Measurements from ENCODE around the gene TIMM13.
"Not testable (repeated sequence)": the region's sequence is repeated elsewhere in the genome, so short reads cannot be mapped to it uniquely, and the experiment has no call there.

Gene TIMM13

DNA sequence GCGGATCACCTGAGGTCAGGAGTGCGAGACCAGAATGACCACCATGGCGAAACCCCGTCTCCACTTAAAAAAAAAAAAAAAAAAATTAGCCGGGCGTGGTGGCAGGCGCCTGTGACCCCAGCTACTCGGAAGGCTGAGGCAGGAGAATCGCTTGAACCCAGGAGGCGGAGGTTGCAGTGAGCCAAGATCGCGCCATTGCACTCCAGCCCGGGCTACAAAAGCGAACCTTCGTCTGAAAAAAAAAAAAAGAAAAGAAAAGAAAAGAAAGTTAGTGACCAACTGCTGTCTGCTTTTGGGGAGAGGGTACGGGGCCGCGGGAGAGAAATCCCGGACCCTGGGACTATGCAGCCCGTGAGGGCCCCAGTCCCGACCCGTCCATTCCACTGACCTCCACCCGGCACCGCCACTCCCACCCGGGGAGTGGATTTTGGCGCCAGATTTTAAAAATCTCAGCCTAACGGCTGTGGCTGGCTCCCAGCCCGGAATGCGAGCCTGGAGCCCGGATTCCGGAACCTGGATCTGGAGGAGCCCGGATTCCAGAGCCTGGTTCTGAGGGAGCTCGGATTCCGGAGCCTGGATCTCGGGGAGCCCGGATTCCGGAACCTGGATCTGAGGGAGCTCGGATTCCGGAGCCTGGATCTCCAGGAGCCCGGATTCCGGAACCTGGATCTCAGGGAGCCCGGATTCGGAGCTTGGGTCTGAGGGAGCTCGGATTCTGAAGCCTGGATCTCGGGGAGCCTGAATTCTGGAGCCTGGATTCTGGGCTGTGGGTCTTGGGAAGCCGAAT lies 35.4 kb upstream of the TIMM13 start:
- Histone ChIP-seq H3K4me3 (ENCODE audit: low read depth, low read length) (peak overlapping the region; percentile 62), H3K27me3 (ENCODE audit: control insufficient read depth, insufficient read depth, low read length) (no peaks in the 10 kb centered on the region), H3K9me3 (ENCODE audit: control insufficient read depth, insufficient read depth, low read length) (no peaks in the 10 kb centered on the region), H3K36me3 (ENCODE audit: control insufficient read depth, insufficient read depth, low read length) (no peaks in the 10 kb centered on the region), H3K4me1 (ENCODE audit: control insufficient read depth, insufficient read depth, low read length) (no peaks in the 10 kb centered on the region), H3K9ac (ENCODE audit: low read depth, low read length) (no peak overlapping the region)

DNA sequence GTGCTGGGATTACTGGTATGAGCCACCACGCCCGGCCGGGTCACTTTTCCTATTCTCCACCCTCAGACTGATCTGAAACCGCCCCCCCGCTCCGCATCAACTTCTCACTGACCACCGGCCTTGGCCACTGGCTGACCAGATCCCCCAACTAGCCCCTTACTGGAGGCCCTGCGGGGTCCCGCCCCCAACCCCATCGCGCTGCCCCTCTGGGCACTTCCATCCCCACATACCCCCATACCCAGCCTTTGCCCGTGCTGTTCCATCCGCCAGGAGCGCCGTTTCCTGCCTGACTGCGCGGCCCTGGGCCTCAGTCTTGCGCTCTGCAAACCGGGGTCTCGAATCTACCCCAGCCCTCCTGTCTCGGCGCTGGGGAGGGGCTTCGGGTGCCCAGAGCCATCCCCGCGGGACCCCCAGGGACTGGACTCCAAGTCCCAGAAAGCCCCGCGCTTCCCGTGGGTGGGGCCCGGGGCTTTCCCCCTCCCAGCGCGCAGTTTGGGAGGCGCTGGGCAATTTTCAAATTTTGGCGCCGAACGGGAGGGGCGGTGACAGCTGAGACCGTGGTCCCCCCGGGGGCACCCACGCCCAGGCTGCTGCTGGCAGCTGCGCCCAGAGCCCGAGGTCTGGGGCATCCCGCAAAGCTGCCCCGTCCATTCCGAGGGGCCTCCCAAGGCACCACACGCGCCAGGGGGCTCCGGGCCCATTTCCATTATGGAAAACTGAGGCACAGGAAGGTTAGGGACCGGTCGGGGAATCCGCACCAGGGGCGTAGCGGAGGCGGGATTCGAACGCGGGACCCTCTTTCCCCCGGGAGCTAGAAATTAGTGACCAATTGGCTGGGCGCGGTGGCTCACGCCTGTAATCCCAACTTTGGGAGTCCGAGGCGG lies 34.6 kb upstream of the TIMM13 start:
- no peaks in the 10 kb centered on the region for H3K9me3 ChIP-seq (ENCODE audit: control insufficient read depth, insufficient read depth, low read length)
- H3K4me3 ChIP-seq (ENCODE audit: low read depth, low read length) = peak overlapping the region; percentile 62
- H3K9ac ChIP-seq (ENCODE audit: low read depth, low read length) = no peak overlapping the region

DNA sequence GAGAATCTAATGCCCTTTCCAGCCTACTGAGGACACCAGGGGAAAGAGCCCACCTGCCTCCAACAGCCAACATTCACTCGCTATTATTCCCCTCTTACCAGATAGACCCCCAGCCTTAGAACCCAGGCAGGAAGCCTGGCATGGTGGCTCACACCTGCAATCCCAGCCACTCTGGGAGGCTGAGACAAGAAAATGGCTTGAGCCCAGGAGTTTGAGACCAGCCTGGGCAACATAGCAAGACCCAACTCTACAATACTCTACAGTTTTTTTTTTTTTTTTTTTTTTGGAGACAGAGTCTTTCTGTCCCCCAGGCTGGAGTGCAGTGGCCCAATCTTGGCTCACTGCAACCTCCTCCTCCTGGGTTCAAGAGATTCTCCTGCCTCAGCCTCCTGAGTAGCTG lies 32.9 kb upstream of the TIMM13 start:
- H3K4me1 ChIP-seq (ENCODE audit: control insufficient read depth, insufficient read depth, low read length) = no peaks in the 10 kb centered on the region
- no peaks in the 10 kb centered on the region for H3K9me3 ChIP-seq (ENCODE audit: control insufficient read depth, insufficient read depth, low read length)
- no peak overlapping the region for H3K4me3 ChIP-seq (ENCODE audit: low read depth, low read length)
- H3K9ac ChIP-seq (ENCODE audit: low read depth, low read length) = no peak overlapping the region
- no peaks in the 10 kb centered on the region for H3K36me3 ChIP-seq (ENCODE audit: control insufficient read depth, insufficient read depth, low read length)
- H3K27me3 ChIP-seq (ENCODE audit: control insufficient read depth, insufficient read depth, low read length) = no peaks in the 10 kb centered on the region

More for the DNA sequence above, 34.6 kb upstream of the TIMM13 start:
- Histone ChIP-seq H3K36me3 (ENCODE audit: control insufficient read depth, insufficient read depth, low read length) (no peaks in the 10 kb centered on the region), H3K4me1 (ENCODE audit: control insufficient read depth, insufficient read depth, low read length) (no peaks in the 10 kb centered on the region), H3K27me3 (ENCODE audit: control insufficient read depth, insufficient read depth, low read length) (no peaks in the 10 kb centered on the region)

DNA sequence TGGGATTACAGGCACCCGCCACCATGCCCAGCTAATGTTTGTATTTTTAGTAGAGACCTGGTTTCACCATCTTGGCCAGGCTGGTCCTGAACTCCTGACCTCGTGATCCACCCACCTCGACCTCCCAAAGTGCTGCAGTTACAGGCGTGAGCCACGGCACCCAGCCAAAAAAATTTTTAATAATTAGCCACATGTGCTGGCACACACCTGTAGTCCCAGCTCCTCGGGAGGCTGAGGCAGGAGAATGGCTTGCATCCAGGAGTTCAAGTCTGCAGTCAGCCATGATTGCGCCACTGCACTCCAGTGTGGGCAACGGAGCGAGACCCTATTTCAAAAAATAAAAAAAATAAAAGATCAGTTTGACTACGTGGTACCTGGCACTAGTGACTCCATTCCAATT lies 31.4 kb upstream of the TIMM13 start:
- not testable (repeated sequence) for H3K27me3 ChIP-seq (ENCODE audit: control insufficient read depth, insufficient read depth, low read length); H3K4me1 ChIP-seq (ENCODE audit: control insufficient read depth, insufficient read depth, low read length); H3K4me3 ChIP-seq (ENCODE audit: low read depth, low read length); H3K36me3 ChIP-seq (ENCODE audit: control insufficient read depth, insufficient read depth, low read length); H3K9ac ChIP-seq (ENCODE audit: low read depth, low read length); H3K9me3 ChIP-seq (ENCODE audit: control insufficient read depth, insufficient read depth, low read length)

DNA sequence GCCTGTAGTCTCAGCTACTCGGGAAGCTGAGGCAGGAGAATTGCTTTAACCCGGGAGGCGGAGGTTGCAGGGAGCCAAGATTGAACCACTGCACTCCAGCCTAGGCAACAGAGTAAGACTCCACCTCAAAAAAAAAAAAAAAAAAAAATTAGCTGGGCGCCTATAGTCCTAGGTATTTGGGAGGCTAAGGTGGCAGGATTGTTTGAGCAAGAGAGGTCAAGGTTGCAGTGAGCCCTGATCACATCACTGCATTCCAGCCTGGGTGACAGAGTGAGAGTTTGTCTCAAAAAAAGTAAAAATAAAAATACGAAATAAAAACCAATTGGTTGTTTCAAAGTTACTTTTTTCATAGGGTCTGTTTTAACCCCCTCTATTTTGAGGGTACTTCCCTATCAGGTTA lies 30.7 kb upstream of the TIMM13 start:
- H3K4me3 ChIP-seq (ENCODE audit: low read depth, low read length) = no peak overlapping the region
- H3K27me3 ChIP-seq (ENCODE audit: control insufficient read depth, insufficient read depth, low read length) = no peaks in the 10 kb centered on the region
- H3K9ac ChIP-seq (ENCODE audit: low read depth, low read length) = no peak overlapping the region
- H3K9me3 ChIP-seq (ENCODE audit: control insufficient read depth, insufficient read depth, low read length) = no peaks in the 10 kb centered on the region
- H3K4me1 ChIP-seq (ENCODE audit: control insufficient read depth, insufficient read depth, low read length) = no peaks in the 10 kb centered on the region
- H3K36me3 ChIP-seq (ENCODE audit: control insufficient read depth, insufficient read depth, low read length) = no peaks in the 10 kb centered on the region

DNA sequence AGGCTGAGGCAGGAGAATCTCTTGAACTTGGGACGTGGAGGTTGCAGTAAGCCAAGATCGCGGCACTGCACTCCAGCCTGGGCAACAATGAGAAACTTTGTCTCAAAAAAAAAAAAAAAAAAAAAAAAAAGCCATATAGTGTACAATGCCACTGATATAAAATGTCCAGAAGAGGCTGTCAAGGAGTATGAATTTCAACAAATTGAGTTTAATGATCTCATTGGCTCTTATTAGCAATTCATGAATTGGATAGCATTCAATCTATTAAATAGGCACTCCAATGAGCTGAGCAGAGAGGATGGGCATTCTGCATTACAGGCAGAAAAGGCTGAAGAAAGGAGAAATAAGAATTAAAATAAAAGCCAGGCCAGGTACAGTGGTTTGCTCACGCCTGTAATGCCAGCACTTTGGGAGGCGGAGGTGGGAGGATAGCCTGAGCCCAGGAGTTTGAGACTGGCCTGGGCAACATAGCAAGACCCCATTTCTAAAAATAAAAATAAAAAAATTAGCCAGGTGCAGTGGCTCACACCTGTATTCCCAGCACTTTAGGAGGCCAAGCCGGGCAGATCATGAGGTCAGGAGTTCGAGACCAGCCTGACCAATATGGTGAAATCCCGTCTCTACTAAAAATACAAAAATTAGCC lies 30.1 kb upstream of the TIMM13 start:
- H3K9me3 ChIP-seq (ENCODE audit: control insufficient read depth, insufficient read depth, low read length) = no peaks in the 10 kb centered on the region
- no peaks in the 10 kb centered on the region for H3K27me3 ChIP-seq (ENCODE audit: control insufficient read depth, insufficient read depth, low read length)
- H3K36me3 ChIP-seq (ENCODE audit: control insufficient read depth, insufficient read depth, low read length) = no peaks in the 10 kb centered on the region
- no peak overlapping the region for H3K9ac ChIP-seq (ENCODE audit: low read depth, low read length)
- peak overlapping the region; percentile 18 for H3K4me3 ChIP-seq (ENCODE audit: low read depth, low read length)
- no peaks in the 10 kb centered on the region for H3K4me1 ChIP-seq (ENCODE audit: control insufficient read depth, insufficient read depth, low read length)

DNA sequence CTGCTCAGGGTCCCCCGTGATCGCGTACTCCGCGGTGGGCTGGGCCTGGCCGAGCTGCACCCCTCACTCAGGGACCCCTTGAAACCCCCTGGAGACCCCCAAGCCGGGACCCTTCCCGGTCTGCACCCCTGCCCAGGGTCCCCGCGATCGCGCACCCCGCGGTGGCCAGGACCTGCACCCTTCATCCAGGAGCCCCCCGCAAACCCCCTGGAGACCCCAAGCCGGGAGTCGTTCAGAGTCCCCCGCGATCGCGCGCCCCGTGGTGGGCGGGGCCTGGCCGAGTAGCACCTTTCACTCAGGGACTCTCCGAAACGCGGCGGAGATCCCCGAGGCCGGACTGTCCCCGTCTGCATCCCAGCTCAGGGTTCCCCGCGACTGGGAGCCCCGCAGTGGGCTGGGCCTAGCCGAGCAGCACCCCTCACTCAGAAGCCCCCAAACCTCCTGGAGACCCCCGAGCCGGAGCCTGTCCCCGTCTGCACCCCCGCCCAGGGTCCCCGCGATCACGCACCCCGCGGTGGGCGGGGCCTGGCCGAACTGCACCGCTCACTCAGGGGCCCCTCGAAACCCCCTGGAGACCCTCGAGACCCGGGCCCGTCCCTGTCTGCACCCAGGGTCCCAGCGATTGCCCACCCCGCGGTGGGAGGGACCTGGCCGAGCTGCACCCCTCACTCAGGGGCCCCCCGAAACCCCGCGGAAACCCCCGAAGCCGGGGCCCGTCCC lies 28.6 kb upstream of the TIMM13 start:
- no peaks in the 10 kb centered on the region for H3K27me3 ChIP-seq (ENCODE audit: control insufficient read depth, insufficient read depth, low read length)
- no peaks in the 10 kb centered on the region for H3K4me1 ChIP-seq (ENCODE audit: control insufficient read depth, insufficient read depth, low read length)
- peaks cover 4% of the 10 kb centered on the region for H3K36me3 ChIP-seq (ENCODE audit: control insufficient read depth, insufficient read depth, low read length)
- H3K4me3 ChIP-seq (ENCODE audit: low read depth, low read length) = peak overlapping the region; percentile 73
- no peaks in the 10 kb centered on the region for H3K9me3 ChIP-seq (ENCODE audit: control insufficient read depth, insufficient read depth, low read length)
- peak overlapping the region; percentile 83 for H3K9ac ChIP-seq (ENCODE audit: low read depth, low read length)

DNA sequence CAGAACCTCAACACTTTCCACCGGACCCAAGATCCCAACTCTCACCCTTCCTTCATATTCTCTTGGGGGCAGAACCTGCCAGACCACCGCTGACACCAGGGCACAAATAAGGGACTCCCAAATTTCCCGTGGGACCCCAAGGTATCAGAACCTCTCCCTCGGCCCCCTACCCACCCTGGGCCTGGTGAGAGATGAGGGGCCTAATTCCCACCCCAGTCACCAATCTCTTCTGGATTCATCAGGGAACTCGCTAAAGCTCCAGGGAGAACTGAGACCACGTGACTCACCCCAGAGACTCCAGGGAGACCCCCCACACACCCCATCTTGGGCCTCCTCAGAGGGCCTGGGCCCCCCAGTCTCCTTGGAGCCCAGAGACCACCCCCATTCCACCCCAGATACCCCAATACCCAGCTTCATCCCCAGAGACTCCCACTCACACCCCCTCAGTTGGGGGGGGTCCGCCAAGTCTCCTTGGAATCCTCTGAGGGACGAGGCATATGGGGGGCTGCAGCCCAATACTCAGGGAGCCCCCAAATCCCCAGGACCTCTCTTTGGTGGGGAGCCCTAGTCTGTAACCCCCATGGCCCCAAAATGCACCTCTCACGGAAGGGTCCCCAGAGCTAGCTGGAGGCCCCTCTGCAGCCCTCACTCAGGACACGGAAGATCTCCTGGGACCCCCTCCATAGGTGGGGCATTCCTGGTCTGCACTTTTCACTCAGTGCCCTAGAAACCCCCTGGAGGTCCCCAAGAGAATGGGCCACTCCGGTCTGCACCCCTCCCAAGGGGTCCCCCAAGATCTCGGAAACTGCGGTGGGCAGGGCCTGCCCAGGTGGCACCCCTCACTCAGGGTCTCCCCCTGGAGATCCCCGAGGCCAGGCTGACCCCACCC lies 27.8 kb upstream of the TIMM13 start:
- H3K4me3 ChIP-seq (ENCODE audit: low read depth, low read length) = peak overlapping the region; percentile 73
- no peaks in the 10 kb centered on the region for H3K4me1 ChIP-seq (ENCODE audit: control insufficient read depth, insufficient read depth, low read length)
- peak overlapping the region; percentile 83 for H3K9ac ChIP-seq (ENCODE audit: low read depth, low read length)
- H3K27me3 ChIP-seq (ENCODE audit: control insufficient read depth, insufficient read depth, low read length) = no peaks in the 10 kb centered on the region
- peaks cover 6% of the 10 kb centered on the region for H3K36me3 ChIP-seq (ENCODE audit: control insufficient read depth, insufficient read depth, low read length)
- no peaks in the 10 kb centered on the region for H3K9me3 ChIP-seq (ENCODE audit: control insufficient read depth, insufficient read depth, low read length)

DNA sequence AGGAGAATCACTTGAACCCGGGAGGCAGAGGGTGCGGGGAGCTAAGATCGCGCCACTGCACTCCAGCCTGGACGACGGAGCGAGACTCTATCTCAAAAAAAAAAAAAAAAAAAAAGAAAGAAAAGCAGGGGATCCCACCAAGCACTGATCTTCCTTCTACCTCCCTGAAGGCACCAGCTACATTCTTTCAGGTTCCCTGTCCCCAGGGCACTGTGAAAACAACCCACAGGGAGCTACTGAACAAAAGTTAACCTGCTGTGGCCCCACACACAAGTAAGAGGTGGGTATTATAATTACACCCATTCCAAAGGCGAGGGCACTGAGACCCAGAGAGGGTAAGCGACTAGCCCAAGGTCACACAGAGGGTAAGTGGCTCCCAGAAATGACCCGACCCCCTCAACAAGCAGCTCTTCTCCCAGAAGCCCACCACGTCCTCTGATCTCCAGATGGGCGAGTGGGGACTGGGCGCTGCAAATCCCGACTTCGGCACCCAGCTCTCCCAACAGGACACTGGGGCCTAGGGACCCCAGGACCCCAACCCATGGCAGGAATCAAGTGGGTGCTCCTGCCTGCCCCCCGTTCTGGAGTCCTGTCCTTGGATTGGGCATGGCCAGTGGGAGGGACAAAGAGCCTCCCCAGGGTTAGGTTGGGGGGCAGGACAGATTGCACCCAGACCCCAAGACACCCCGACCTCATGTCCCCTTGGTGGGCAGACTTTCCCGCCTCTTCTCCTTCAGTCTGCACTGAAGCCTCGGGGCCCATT lies 27.0 kb upstream of the TIMM13 start:
- Histone ChIP-seq H3K4me1 (ENCODE audit: control insufficient read depth, insufficient read depth, low read length) (no peaks in the 10 kb centered on the region), H3K36me3 (ENCODE audit: control insufficient read depth, insufficient read depth, low read length) (peaks cover 6% of the 10 kb centered on the region), H3K27me3 (ENCODE audit: control insufficient read depth, insufficient read depth, low read length) (no peaks in the 10 kb centered on the region), H3K4me3 (ENCODE audit: low read depth, low read length) (no peak overlapping the region), H3K9me3 (ENCODE audit: control insufficient read depth, insufficient read depth, low read length) (no peaks in the 10 kb centered on the region), H3K9ac (ENCODE audit: low read depth, low read length) (peak overlapping the region; percentile 24)

DNA sequence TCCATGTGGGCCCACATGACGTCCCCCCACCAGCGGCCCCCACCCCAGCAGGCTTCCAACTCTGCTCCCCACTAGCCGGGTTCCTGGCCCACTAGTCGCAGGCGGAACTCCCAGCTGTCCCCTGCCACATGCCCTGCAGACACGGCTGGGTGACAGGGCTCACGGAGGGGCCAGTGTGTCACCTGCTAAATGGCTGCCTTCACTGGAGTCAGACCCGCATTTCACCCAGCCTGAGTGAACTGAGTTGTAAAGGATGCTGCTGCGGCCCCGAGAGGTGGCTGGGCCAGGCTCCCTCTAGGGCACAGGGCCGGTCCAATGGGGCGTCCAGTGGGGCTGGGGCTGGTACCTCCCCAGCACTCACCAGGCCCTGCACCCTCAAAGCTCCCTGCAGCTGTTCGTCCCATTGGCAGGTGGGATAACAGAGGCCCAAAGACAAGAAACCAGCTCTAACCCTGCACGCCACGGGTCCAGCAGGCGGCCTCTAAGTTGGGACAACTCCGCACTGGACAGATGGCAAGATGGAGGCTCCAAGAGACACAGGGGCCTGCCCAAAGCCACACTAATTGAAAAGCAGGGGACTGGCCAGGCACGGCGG lies 26.1 kb upstream of the TIMM13 start:
- H3K9me3 ChIP-seq (ENCODE audit: control insufficient read depth, insufficient read depth, low read length) = no peaks in the 10 kb centered on the region
- peaks cover 9% of the 10 kb centered on the region for H3K36me3 ChIP-seq (ENCODE audit: control insufficient read depth, insufficient read depth, low read length)
- no peaks in the 10 kb centered on the region for H3K27me3 ChIP-seq (ENCODE audit: control insufficient read depth, insufficient read depth, low read length)
- H3K4me3 ChIP-seq (ENCODE audit: low read depth, low read length) = no peak overlapping the region
- H3K9ac ChIP-seq (ENCODE audit: low read depth, low read length) = no peak overlapping the region
- no peaks in the 10 kb centered on the region for H3K4me1 ChIP-seq (ENCODE audit: control insufficient read depth, insufficient read depth, low read length)
